GM12801 (cell line): Measurements from ENCODE around the gene TUBB4A.

Experiments used
- CTCF ChIP-seq: IDR thresholded peaks from one replicate; pipeline ENCODE4 v1.5.1; 2011; ENCODE audit warnings: control low read depth; ENCODE audit not compliant: insufficient read length; ENCODE audit errors: extremely low read depth

TUBB4A gene

GRCh38 chr19:6457958-6458694, 44.0 kb downstream of the TUBB4A start:
- TF ChIP-seq CTCF, result no peak

GRCh38 chr19:6455924-6456323, 46.2 kb downstream of the TUBB4A start:
- TF ChIP-seq CTCF, result no peak

- TF ChIP-seq CTCF, result no peak
Measured at GRCh38 chr19:6453951-6454565, 48.1 kb downstream of the TUBB4A start.

GRCh38 chr19:6452899-6453298, 49.2 kb downstream of the TUBB4A start:
- TF ChIP-seq CTCF, result no peak

- TF ChIP-seq CTCF, result no peak
Measured at GRCh38 chr19:6452223-6452614, 49.9 kb downstream of the TUBB4A start.

- no peak for TF ChIP-seq CTCF
Measured at GRCh38 chr19:6451583-6452222, 50.4 kb downstream of the TUBB4A start.

GRCh38 chr19:6450166-6450565, 51.9 kb downstream of the TUBB4A start:
- no peak for TF ChIP-seq CTCF
